Testis (tissue), 2 donors: ENCODE results near the gene CPB1.

ENCODE experiments used
- CTCF ChIP-seq, 3 experiments: fragments of 450-650 bp in 2 of 3; fragments of 200-600 bp in 1 of 3; sonication (generic) in 1 of 3; IDR thresholded peaks; one replicate each; pipeline ENCODE4 v1.5.1; 2016 to 2019; ENCODE audit warnings: antibody characterized with exemption in 3 of 3, mild to moderate bottlenecking in 2 of 3, moderate library complexity in 1 of 3
- POLR2A ChIP-seq: fragments of 450-650 bp; IDR thresholded peaks from one replicate; pipeline ENCODE4 v1.6.1; 2017; ENCODE audit warnings: antibody characterized with exemption, mild to moderate bottlenecking, moderate library complexity

- TF ChIP-seq POLR2A, result no peak
- no peak for TF ChIP-seq CTCF (IDR thresholded peaks at IDR 0.05)
Observed at GRCh38 chr3:148845756-148846395, 18.3 kb downstream of the CPB1 start.
